ENCODE measurements around the gene SPSB1. TPM values are rescaled to one million over a fixed set of nuclear protein-coding genes. Genes with fewer than 3 reads are reported as not detected.

SPSB1 gene
- total RNA-seq, 3 donors from 2014 or later (not counting 1 experiment from before 2014, with no cell fraction given), result 0.82 to 3.0 (median 1.5) TPM

DNA sequence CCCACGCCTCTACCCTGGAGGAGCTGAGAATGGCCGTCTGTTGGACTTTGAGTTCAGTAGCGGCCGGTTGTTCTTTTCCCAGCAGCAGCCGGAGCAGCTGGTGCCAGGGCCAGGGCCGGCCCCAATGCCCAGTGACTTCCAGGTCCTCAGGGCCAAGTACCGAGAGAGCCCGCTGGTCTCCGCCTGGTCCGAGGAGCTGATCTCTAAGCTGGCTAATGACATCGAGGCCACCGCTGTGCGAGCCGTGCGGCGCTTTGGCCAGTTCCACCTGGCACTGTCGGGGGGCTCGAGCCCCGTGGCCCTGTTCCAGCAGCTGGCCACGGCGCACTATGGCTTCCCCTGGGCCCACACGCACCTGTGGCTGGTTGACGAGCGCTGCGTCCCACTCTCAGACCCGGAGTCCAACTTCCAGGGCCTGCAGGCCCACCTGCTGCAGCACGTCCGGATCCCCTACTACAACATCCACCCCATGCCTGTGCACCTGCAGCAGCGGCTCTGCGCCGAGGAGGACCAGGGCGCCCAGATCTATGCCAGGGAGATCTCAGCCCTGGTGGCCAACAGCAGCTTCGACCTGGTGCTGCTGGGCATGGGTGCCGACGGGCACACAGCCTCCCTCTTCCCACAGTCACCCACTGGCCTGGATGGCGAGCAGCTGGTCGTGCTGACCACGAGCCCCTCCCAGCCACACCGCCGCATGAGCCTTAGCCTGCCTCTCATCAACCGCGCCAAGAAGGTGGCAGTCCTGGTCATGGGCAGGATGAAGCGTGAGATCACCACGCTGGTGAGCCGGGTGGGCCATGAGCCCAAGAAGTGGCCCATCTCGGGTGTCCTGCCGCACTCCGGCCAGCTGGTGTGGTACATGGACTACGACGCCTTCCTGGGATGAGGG is 28.5 kb upstream of the SPSB1 start:
- Histone ChIP-seq H3K27ac (ENCODE audit: low read length) (no peak overlapping the region), H3K4me1 (ENCODE audit: control insufficient read depth, insufficient read depth, low read length) (peaks cover 5% of the 10 kb centered on the region), H3K4me3 (ENCODE audit: low read length) (no peak overlapping the region), H3K9me3 (ENCODE audit: control insufficient read depth, insufficient read depth, low read length) (no peaks in the 10 kb centered on the region), H3K36me3 (ENCODE audit: control insufficient read depth, insufficient read depth, low read length) (peaks cover 29% of the 10 kb centered on the region), H3K27me3 (ENCODE audit: control insufficient read depth, insufficient read depth, low read length) (no peaks in the 10 kb centered on the region)
- H3K36me3 Mint-ChIP-seq, result no peaks in the 10 kb centered on the region
- intact Hi-C loops (cut with micrococcal nuclease), result no loop called here
- no peaks in the 10 kb centered on the region for H3K27me3 Mint-ChIP-seq (ENCODE audit: low read depth in 2 of 2)
- H3K4me1 Mint-ChIP-seq, result peaks cover 8 to 32% of the 10 kb centered on the region in 2 donors
- peak overlapping the region in 1 of 2 donors; percentile 48 for H3K27ac Mint-ChIP-seq
- TF ChIP-seq, protein P1, sequence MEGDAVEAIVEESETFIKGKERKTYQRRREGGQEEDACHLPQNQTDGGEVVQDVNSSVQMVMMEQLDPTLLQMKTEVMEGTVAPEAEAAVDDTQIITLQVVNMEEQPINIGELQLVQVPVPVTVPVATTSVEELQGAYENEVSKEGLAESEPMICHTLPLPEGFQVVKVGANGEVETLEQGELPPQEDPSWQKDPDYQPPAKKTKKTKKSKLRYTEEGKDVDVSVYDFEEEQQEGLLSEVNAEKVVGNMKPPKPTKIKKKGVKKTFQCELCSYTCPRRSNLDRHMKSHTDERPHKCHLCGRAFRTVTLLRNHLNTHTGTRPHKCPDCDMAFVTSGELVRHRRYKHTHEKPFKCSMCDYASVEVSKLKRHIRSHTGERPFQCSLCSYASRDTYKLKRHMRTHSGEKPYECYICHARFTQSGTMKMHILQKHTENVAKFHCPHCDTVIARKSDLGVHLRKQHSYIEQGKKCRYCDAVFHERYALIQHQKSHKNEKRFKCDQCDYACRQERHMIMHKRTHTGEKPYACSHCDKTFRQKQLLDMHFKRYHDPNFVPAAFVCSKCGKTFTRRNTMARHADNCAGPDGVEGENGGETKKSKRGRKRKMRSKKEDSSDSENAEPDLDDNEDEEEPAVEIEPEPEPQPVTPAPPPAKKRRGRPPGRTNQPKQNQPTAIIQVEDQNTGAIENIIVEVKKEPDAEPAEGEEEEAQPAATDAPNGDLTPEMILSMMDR (IDR thresholded peaks at IDR 0.05), result no peak
- no peak overlapping the region for H3K4me3 Mint-ChIP-seq
- no peak for DNase-seq
- WGBS (ENCODE audit: insufficient coverage), result 94% methylated on average over 50 of the region's 50 CpGs
- no peak for ATAC-seq
- H3K9me3 Mint-ChIP-seq, result no peaks in the 10 kb centered on the region

DNA sequence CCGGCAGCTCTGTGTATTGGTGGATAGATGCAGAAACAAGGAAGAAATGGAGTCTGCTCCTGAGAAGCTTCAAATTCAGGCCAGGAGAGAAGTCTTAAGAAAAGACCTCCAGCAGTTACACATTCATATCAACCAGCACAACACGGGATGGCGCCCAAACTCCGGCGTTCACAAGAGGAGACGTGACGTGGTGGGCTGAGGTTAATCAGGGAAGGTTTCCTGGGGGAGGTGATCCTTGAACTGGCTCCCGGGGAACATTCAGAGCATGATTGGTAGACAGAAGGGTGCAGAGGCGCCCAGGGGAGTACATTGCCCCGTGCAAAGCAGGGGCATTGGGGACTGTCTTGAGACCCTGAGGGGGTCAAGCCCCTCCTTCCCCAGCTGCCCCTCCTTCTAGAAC is 27.7 kb upstream of the SPSB1 start:
- Histone ChIP-seq H3K4me3 (ENCODE audit: low read length) (no peak overlapping the region), H3K27ac (ENCODE audit: low read length) (no peak overlapping the region), H3K36me3 (ENCODE audit: control insufficient read depth, insufficient read depth, low read length) (peaks cover 29% of the 10 kb centered on the region), H3K27me3 (ENCODE audit: control insufficient read depth, insufficient read depth, low read length) (no peaks in the 10 kb centered on the region), H3K4me1 (ENCODE audit: control insufficient read depth, insufficient read depth, low read length) (peaks cover 5% of the 10 kb centered on the region), H3K9me3 (ENCODE audit: control insufficient read depth, insufficient read depth, low read length) (no peaks in the 10 kb centered on the region)
- peak overlapping the region in 1 of 2 donors; percentile 48 for H3K27ac Mint-ChIP-seq
- no peaks in the 10 kb centered on the region for H3K36me3 Mint-ChIP-seq
- no peaks in the 10 kb centered on the region for H3K9me3 Mint-ChIP-seq
- H3K4me1 Mint-ChIP-seq, result peaks cover under 1 to 24% of the 10 kb centered on the region in 2 donors
- no peaks in the 10 kb centered on the region for H3K27me3 Mint-ChIP-seq (ENCODE audit: low read depth in 2 of 2)
- WGBS (ENCODE audit: insufficient coverage), result over 99% methylated on average over 10 of the region's 10 CpGs
- no peak for DNase-seq
- H3K4me3 Mint-ChIP-seq, result no peak overlapping the region
- intact Hi-C loops (cut with micrococcal nuclease), result no loop called here
- TF ChIP-seq, protein P1 (IDR thresholded peaks at IDR 0.05), result no peak
- no peak for ATAC-seq

DNA sequence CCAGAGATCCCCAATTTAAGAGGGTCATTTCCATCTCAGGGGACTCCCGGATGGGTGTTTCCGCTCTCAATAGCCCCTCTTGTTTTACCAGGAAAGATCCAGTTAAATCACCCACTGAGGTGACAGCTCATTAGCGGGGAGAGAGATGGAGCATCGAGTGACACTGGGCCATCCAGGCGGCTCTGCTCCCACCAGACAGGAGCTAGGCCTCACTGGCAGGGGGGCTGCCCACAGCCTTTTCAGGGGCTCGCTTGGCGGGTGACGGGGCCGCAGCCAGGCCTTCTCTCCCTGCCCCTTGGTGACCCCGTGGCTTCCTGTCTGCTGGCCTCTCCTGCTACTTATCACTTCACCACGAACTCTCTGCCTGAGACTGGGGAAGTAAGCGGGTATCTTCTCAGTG is 26.7 kb upstream of the SPSB1 start:
- Histone ChIP-seq H3K27ac (ENCODE audit: low read length) (no peak overlapping the region), H3K27me3 (ENCODE audit: control insufficient read depth, insufficient read depth, low read length) (no peaks in the 10 kb centered on the region), H3K9me3 (ENCODE audit: control insufficient read depth, insufficient read depth, low read length) (no peaks in the 10 kb centered on the region), H3K36me3 (ENCODE audit: control insufficient read depth, insufficient read depth, low read length) (peaks cover 29% of the 10 kb centered on the region), H3K4me3 (ENCODE audit: low read length) (no peak overlapping the region), H3K4me1 (ENCODE audit: control insufficient read depth, insufficient read depth, low read length) (peaks cover 5% of the 10 kb centered on the region)
- H3K27me3 Mint-ChIP-seq (ENCODE audit: low read depth in 2 of 2), result no peaks in the 10 kb centered on the region
- H3K9me3 Mint-ChIP-seq, result no peaks in the 10 kb centered on the region
- ATAC-seq, result no peak
- H3K4me3 Mint-ChIP-seq, result no peak overlapping the region
- 76% methylated on average over 10 of the region's 12 CpGs for WGBS (ENCODE audit: insufficient coverage)
- peaks cover 0 to 15% of the 10 kb centered on the region in 2 donors for H3K4me1 Mint-ChIP-seq
- no peak overlapping the region for H3K27ac Mint-ChIP-seq
- H3K36me3 Mint-ChIP-seq, result no peaks in the 10 kb centered on the region
- no peak for DNase-seq
- intact Hi-C loops (cut with micrococcal nuclease), result no loop called here
- TF ChIP-seq, protein P1 (IDR thresholded peaks at IDR 0.05), result no peak

Measured in natural killer cell (primary cell).